ENCODE results near the gene DTX4.

- TF ChIP-seq EZH2 (IDR thresholded peaks at IDR 0.05; ENCODE audit: borderline replicate concordance, low read depth, low read length, poor library complexity, severe bottlenecking): no peak
- TF ChIP-seq, protein P1, sequence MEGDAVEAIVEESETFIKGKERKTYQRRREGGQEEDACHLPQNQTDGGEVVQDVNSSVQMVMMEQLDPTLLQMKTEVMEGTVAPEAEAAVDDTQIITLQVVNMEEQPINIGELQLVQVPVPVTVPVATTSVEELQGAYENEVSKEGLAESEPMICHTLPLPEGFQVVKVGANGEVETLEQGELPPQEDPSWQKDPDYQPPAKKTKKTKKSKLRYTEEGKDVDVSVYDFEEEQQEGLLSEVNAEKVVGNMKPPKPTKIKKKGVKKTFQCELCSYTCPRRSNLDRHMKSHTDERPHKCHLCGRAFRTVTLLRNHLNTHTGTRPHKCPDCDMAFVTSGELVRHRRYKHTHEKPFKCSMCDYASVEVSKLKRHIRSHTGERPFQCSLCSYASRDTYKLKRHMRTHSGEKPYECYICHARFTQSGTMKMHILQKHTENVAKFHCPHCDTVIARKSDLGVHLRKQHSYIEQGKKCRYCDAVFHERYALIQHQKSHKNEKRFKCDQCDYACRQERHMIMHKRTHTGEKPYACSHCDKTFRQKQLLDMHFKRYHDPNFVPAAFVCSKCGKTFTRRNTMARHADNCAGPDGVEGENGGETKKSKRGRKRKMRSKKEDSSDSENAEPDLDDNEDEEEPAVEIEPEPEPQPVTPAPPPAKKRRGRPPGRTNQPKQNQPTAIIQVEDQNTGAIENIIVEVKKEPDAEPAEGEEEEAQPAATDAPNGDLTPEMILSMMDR (conservative IDR thresholded peaks at IDR 0.05; ENCODE audit: low read depth, low read length): no peak
Observed at GRCh38 chr11:59176330-59176729, 4.4 kb downstream of the DTX4 start.
